HCT116 (cell line): ENCODE results near the gene THOC2. TPM values are rescaled to one million over a fixed set of nuclear protein-coding genes. Genes with fewer than 3 reads are reported as not detected.

ENCODE experiments used
- ATAC-seq: fragments of 200-7000 bp; cut with Tn5 transposase; 2 replicates; pipeline ENCODE4 v1.9.1; 2020; ENCODE audit warnings: mild to moderate bottlenecking, moderate library complexity
- BruUV-seq: library from RNA; stranded (reverse); fragments of 400-500 nt; replicated peaks from 2 replicates; lab custom pipeline; 2021; lab: Mats Ljungman, UMichigan
- CTCF ChIA-PET: fragments of 300-600 bp; sonication (Branson Sonifier 250); formaldehyde crosslinking; loops from one replicate; lab custom pipeline; 2021; ENCODE audit warnings: antibody characterized with exemption; lab: Charles Lee
- POLR2A ChIA-PET: fragments of 300-600, 350-600 bp; sonication (Branson Sonifier 250); formaldehyde crosslinking; loops from one replicate; lab custom pipeline; 2021; ENCODE audit warnings: antibody characterized with exemption; lab: Charles Lee
- RAD21 ChIA-PET, 2 experiments: fragments of 300-600 bp; sonication (Branson Sonifier 250); formaldehyde crosslinking; loops; one replicate each; lab custom pipeline; 2023; ENCODE audit warnings: low total read pairs in 2 of 2; ENCODE audit not compliant: uncharacterized antibody in 2 of 2, unreplicated experiment in 2 of 2, low non-redundant PET in 1 of 2; lab: Charles Lee
- DNase-seq: peaks from one replicate; pipeline ENCODE4 v3.0.0-alpha.2; 2010; ENCODE audit warnings: low read depth, low spot score
- H2AFZ ChIP-seq: fragments of 200-600 bp; shearing (Covaris generic), sonication (generic); 2 replicates; pipeline ENCODE4 v1.6.1; 2017; ENCODE audit warnings: low read depth, mixed run types, mixed read lengths, antibody characterized with exemption, low read length; ENCODE audit not compliant: poor library complexity, severe bottlenecking
- H3K27ac ChIP-seq: 2 replicates; pipeline ENCODE4 v1.5.1; 2012; ENCODE audit warnings: low read depth, low read length
- H3K27me3 ChIP-seq: fragments of 200-600 bp; sonication (generic); 2 replicates; pipeline ENCODE4 v1.6.1; 2016; ENCODE audit warnings: mixed run types, low read length, mixed read lengths; ENCODE audit not compliant: insufficient read depth
- H3K36me3 ChIP-seq, 2 experiments: fragments of 200-500 bp in 1 of 2; fragments of 200-600 bp in 1 of 2; sonication (Bioruptor generic) in 1 of 2; sonication (generic) in 1 of 2; 2 replicates each; pipeline versions ENCODE4 v1.5.1 to v1.6.1; 2014 to 2016; ENCODE audit warnings: low read length in 2 of 2, inconsistent platforms in 1 of 2, mixed read lengths in 1 of 2, mixed run types in 1 of 2; ENCODE audit not compliant: insufficient read depth in 2 of 2, control insufficient read depth in 1 of 2
- H3K4me1 ChIP-seq, 2 experiments: fragments of 200-600 bp in 1 of 2; sonication (generic) in 1 of 2; 2 replicates each; pipeline versions ENCODE4 v1.5.1 to v1.6.1; 2012 to 2017; ENCODE audit warnings: low read length in 2 of 2, inconsistent platforms in 1 of 2, mild to moderate bottlenecking in 1 of 2, mixed read lengths in 1 of 2, mixed run types in 1 of 2, moderate library complexity in 1 of 2; ENCODE audit not compliant: insufficient read depth in 2 of 2, control insufficient read depth in 1 of 2
- H3K4me2 ChIP-seq: fragments of 200-600 bp; sonication (generic); 2 replicates; pipeline ENCODE4 v1.6.1; 2017; ENCODE audit warnings: mixed run types, low read length, mixed read lengths
- H3K4me3 ChIP-seq, 2 experiments: fragments of 200-600 bp in 1 of 2; sonication (generic) in 1 of 2; replicated peaks in 1 of 2; 2 replicates each; pipeline ENCODE4 v1.5.1; 2011 to 2016; ENCODE audit warnings: low read length in 2 of 2, control low read depth in 1 of 2, low read depth in 1 of 2, mild to moderate bottlenecking in 1 of 2, mixed read lengths in 1 of 2, mixed run types in 1 of 2
- H3K79me2 ChIP-seq: fragments of 200-600 bp; sonication (generic); 2 replicates; pipeline ENCODE4 v1.6.1; 2017; ENCODE audit warnings: mild to moderate bottlenecking, mixed run types, low read length, moderate library complexity, mixed read lengths; ENCODE audit not compliant: insufficient read depth
- H3K9ac ChIP-seq: fragments of 200-600 bp; sonication (generic); 2 replicates; pipeline ENCODE4 v1.6.1; 2016; ENCODE audit warnings: low read length, mixed read lengths
- H3K9me2 ChIP-seq: fragments of 200-600 bp; sonication (generic), shearing (Covaris generic); 2 replicates; pipeline ENCODE4 v1.6.1; 2017; ENCODE audit warnings: mixed run types, mild to moderate bottlenecking, moderate library complexity; ENCODE audit not compliant: insufficient read depth
- H3K9me3 ChIP-seq, 2 experiments: fragments of 200-500 bp in 1 of 2; fragments of 200-600 bp in 1 of 2; sonication (Bioruptor generic) in 1 of 2; sonication (generic) in 1 of 2; 2 replicates each; pipeline ENCODE4 v1.6.1; 2014 to 2017; ENCODE audit warnings: low read length in 2 of 2, mixed read lengths in 2 of 2, inconsistent platforms in 1 of 2, low read depth in 1 of 2, mild to moderate bottlenecking in 1 of 2, mixed run types in 1 of 2, moderate library complexity in 1 of 2; ENCODE audit not compliant: control insufficient read depth in 1 of 2, insufficient read depth in 1 of 2
- H4K20me1 ChIP-seq: fragments of 200-600 bp; sonication (generic), shearing (Covaris generic); 2 replicates; pipeline ENCODE4 v1.6.1; 2017; ENCODE audit warnings: mixed run types, mild to moderate bottlenecking, moderate library complexity; ENCODE audit not compliant: insufficient read depth
- ATF3 ChIP-seq: IDR thresholded peaks from 2 replicates; pipeline ENCODE4 v1.6.1; 2012
- CBX3 ChIP-seq: IDR thresholded peaks from 2 replicates; pipeline ENCODE4 v1.6.1; 2012; ENCODE audit warnings: low read depth
- CEBPB ChIP-seq: IDR thresholded peaks from 2 replicates; pipeline ENCODE4 v1.6.1; 2012; ENCODE audit warnings: low read depth
- CTCF ChIP-seq, 3 experiments: fragments of 200-600 bp in 1 of 3; sonication (generic) in 1 of 3; IDR thresholded peaks in 2 of 3; conservative IDR thresholded peaks in 1 of 3; 2 replicates each; pipeline ENCODE4 v1.5.1; 2012 to 2017; ENCODE audit warnings: low read depth in 2 of 3, low read length in 2 of 3, antibody characterized with exemption in 1 of 3, borderline replicate concordance in 1 of 3, control low read depth in 1 of 3, mild to moderate bottlenecking in 1 of 3, mixed read lengths in 1 of 3, mixed run types in 1 of 3, moderate library complexity in 1 of 3; ENCODE audit not compliant: insufficient read depth in 1 of 3
- EGR1 ChIP-seq: IDR thresholded peaks from 2 replicates; pipeline ENCODE4 v1.6.1; 2012; ENCODE audit warnings: low read depth
- ELF1 ChIP-seq: IDR thresholded peaks from 2 replicates; pipeline ENCODE4 v1.6.1; 2012; ENCODE audit warnings: low read depth, borderline replicate concordance
- EZH2 ChIP-seq: fragments of 200-600 bp; sonication (generic); IDR thresholded peaks from 2 replicates; pipeline ENCODE4 v1.6.1; 2017; ENCODE audit warnings: antibody characterized with exemption, mixed run types
- FOSL1 ChIP-seq: IDR thresholded peaks from 2 replicates; pipeline ENCODE4 v1.6.1; 2012; ENCODE audit warnings: low read depth
- JUND ChIP-seq: IDR thresholded peaks from 2 replicates; pipeline ENCODE4 v1.6.1; 2012
- MAX ChIP-seq: IDR thresholded peaks from 2 replicates; pipeline ENCODE4 v1.6.1; 2012
- POLR2AphosphoS5 ChIP-seq: IDR thresholded peaks from 2 replicates; pipeline ENCODE4 v1.6.1; 2011; ENCODE audit warnings: mild to moderate bottlenecking, low read depth, low read length, moderate library complexity
- RAD21 ChIP-seq: IDR thresholded peaks from 2 replicates; pipeline ENCODE4 v1.6.1; 2012; ENCODE audit warnings: low read depth, mild to moderate bottlenecking
- REST ChIP-seq: IDR thresholded peaks from 2 replicates; pipeline ENCODE4 v1.6.1; 2012; ENCODE audit warnings: low read depth
- SIN3A ChIP-seq: IDR thresholded peaks from 2 replicates; pipeline ENCODE4 v1.6.1; 2012; ENCODE audit warnings: low read depth
- SP1 ChIP-seq: IDR thresholded peaks from 2 replicates; pipeline ENCODE4 v1.6.1; 2012; ENCODE audit warnings: low read depth
- SRF ChIP-seq: IDR thresholded peaks from 2 replicates; pipeline ENCODE4 v1.6.1; 2012; ENCODE audit warnings: low read depth
- YY1 ChIP-seq: IDR thresholded peaks from 2 replicates; pipeline ENCODE4 v1.6.1; 2011; ENCODE audit warnings: low read length, low read depth, moderate library complexity, mild to moderate bottlenecking; ENCODE audit not compliant: insufficient replicate concordance; ENCODE audit errors: extremely low read depth
- ZBTB33 ChIP-seq: IDR thresholded peaks from 2 replicates; pipeline ENCODE4 v1.6.1; 2011; ENCODE audit warnings: mild to moderate bottlenecking, low read length, moderate library complexity; ENCODE audit not compliant: insufficient replicate concordance; ENCODE audit errors: extremely low read depth
- ZFX ChIP-seq: fragments of 450-650 bp; IDR thresholded peaks from 2 replicates; pipeline ENCODE4 v1.6.1; 2017
- ZNF274 ChIP-seq: fragments of 200-500 bp; sonication (Bioruptor generic); IDR thresholded peaks from 2 replicates; pipeline ENCODE4 v1.6.1; 2014; ENCODE audit warnings: mild to moderate bottlenecking, low read depth, low read length, inconsistent platforms
- intact Hi-C: fragments of 100-400 bp; cut with micrococcal nuclease; formaldehyde crosslinking; loops from 2 replicates; pipeline ENCODE4 v1.10.0; 2022
- total RNA-seq: library from RNA; stranded (reverse); gene quantifications from one replicate; pipeline ENCODE4 v1.2.1, GENCODE V29; 2021; ENCODE audit not compliant: unreplicated experiment

The THOC2 gene
- total RNA-seq, 1 experiment from 2014 or later = 85.3 TPM

- CTCF ChIA-PET = no interaction called here
- BruUV-seq = no TSS peak
These were observed 106.9 kb downstream of the THOC2 start for GRCh38 chrX:123625952-123626351.

More at GRCh38 chrX:123625952-123626351, 106.9 kb downstream of the THOC2 start:
- H3K27ac ChIP-seq = no peak overlapping the region
- no peaks in the 10 kb centered on the region for H3K4me1 ChIP-seq
- H3K79me2 ChIP-seq = no peaks in the 10 kb centered on the region
- H3K27me3 ChIP-seq = no peaks in the 10 kb centered on the region
- H3K9me3 ChIP-seq = no peaks in the 10 kb centered on the region
- ATAC-seq (no peak), DNase-seq (no peak)
- H3K9ac ChIP-seq = no peak overlapping the region
- no peak overlapping the region for H3K4me2 ChIP-seq
- no peaks in the 10 kb centered on the region for H3K9me2 ChIP-seq
- no peak overlapping the region for H3K4me3 ChIP-seq
- RAD21 ChIA-PET = no interaction called here
- no peak for TF ChIP-seq MAX
- TF ChIP-seq SP1 = no peak
- no peak for TF ChIP-seq EZH2
- no peak for TF ChIP-seq REST
- no peak for TF ChIP-seq CEBPB
- TF ChIP-seq EGR1 = no peak
- no peak for TF ChIP-seq POLR2AphosphoS5
- TF ChIP-seq ELF1 = no peak
- no peak for TF ChIP-seq SIN3A
- TF ChIP-seq YY1 = no peak
- no peak for TF ChIP-seq SRF
- TF ChIP-seq RAD21 = no peak
- no peak for TF ChIP-seq CBX3
- TF ChIP-seq ZNF274 = no peak
- TF ChIP-seq JUND = no peak
- no peak for TF ChIP-seq ZFX
- no peak for TF ChIP-seq CTCF (IDR thresholded peaks at IDR 0.05 in 2 of 3, conservative IDR thresholded peaks at IDR 0.05 in 1 of 3; ENCODE audit: borderline replicate concordance in 1 of 3, insufficient read depth in 1 of 3, low read depth in 2 of 3, low read length in 2 of 3)
- TF ChIP-seq ATF3 = no peak
- no peak for TF ChIP-seq ZBTB33
- TF ChIP-seq FOSL1 = no peak
- TF ChIP-seq, all 23 proteins: peak for 0
- Histone ChIP-seq H2AFZ (no peak overlapping the region), H3K36me3 (peaks cover 8 to 21% of the 10 kb centered on the region in 2 experiments), H4K20me1 (no peaks in the 10 kb centered on the region)
- POLR2A ChIA-PET = no interaction called here
- intact Hi-C loops = no loop called here
